Cortex of kidney (tissue), 1 donor: ENCODE results near the gene VPS52.

ENCODE experiments used
- DNase-seq: peaks from one replicate; lab custom pipeline; 2025; lab: John Stamatoyannopoulos, UW

Gene VPS52, protein sequence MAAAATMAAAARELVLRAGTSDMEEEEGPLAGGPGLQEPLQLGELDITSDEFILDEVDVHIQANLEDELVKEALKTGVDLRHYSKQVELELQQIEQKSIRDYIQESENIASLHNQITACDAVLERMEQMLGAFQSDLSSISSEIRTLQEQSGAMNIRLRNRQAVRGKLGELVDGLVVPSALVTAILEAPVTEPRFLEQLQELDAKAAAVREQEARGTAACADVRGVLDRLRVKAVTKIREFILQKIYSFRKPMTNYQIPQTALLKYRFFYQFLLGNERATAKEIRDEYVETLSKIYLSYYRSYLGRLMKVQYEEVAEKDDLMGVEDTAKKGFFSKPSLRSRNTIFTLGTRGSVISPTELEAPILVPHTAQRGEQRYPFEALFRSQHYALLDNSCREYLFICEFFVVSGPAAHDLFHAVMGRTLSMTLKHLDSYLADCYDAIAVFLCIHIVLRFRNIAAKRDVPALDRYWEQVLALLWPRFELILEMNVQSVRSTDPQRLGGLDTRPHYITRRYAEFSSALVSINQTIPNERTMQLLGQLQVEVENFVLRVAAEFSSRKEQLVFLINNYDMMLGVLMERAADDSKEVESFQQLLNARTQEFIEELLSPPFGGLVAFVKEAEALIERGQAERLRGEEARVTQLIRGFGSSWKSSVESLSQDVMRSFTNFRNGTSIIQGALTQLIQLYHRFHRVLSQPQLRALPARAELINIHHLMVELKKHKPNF

DNA sequence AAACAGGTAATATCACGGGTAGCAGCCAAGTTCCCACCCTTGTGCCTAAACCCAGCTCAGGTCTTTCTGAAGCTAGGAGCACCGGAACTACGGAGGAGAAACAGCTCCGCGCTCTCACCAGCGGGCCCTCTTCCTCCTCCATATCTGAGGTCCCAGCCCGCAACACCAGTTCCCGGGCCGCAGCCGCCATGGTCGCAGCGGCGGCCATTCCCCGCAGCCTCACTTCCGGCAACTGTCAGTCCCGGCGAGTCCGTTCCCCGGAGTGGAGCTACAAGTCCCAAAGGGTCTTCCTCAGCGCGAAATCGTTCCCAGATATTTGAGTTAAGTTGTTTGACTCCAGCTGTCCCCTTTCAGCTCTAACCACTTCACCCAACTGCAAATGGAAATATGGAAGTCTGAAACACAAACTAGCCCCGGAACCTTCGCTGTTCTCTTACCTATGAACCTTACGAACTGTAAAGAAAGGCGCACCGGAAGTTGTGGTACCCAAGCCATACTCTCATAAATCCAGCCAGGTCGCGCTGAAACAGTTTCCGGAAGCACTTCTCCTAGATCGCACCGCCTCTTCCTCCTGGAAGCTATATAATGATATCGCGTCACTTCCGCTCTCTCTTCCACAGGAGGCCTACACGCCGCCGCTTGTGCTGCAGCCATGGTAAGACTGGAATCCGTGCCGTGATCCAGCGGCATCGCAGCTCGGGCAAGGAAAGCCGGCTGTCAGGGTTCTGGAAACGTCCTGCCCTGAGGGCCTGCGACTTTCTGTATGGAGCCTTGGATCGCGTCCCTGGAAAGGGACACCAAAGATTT lies at the start of gene VPS52, which contains the start of gene RPS18:
VPS52 (minus strand) TSS at position 409 of the 807 bp plus-strand sequence; CDS start at position 208, 201 bp downstream.
RPS18 (plus strand) TSS at position 608 of the 807 bp plus-strand sequence; CDS start at position 653, 45 bp downstream.
- no peak for DNase-seq

DNA sequence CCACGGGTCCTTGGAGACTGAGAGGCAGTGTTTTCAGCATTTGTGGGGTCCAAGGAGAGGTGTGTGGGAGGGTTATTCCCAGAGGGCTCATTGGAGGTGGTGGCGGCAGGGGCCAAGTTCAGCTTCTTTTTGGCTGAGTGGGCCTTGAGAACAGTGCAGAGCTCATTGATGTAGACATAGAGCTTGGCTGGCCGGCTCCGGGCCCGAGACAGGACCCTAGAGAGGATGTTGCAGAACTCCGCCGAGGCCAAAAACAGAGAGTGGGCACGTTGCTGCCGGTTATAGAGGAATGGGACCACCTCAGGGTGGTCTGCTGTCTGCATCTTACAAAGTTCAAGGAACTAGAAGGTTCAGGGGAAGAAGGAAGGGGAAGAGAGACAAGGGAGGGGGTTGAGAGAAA lies 49.6 kb upstream of the VPS52 start:
- DNase-seq, result no peak

DNA sequence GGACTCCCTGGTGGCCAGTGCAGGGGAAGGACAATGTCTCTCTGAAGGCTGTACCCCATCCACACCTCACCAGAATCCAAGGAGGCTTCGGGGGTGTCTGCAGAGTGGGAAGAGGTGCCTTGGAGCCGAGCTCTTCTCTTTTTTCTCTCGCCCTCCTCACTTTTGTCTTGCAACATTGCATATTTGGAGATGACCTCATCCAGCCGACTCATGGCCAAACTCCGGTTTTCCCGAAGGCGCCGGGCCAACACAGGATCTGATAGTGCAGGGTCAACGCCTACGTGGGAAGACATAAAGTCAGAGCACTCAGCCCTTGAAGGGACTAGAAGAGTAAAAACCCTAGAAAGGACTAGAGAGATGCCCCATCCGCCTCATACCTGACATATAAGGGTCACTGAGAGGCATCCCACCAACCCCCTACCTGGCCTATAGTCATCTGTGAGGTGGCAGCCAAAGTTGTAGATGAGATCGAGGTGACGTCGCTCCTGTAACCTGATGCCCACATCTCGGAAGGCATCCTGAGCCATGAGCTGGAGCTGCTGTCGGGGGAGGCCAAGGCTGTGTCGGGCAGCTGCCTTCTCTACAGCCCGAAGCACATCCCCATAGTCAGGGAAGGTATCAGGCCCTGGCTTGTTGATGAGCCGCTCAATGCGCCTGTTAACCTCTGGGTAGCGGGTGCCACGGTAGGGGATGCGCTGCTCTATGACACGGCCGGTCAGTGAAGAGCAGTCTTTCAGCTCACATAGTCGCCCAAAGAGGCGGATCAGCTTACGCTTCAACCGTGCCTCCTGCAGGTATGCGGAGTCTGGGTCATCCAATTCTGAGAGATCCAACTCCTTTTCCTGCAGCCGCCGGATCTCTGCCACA lies 48.9 kb upstream of the VPS52 start:
- DNase-seq, result no peak

DNA sequence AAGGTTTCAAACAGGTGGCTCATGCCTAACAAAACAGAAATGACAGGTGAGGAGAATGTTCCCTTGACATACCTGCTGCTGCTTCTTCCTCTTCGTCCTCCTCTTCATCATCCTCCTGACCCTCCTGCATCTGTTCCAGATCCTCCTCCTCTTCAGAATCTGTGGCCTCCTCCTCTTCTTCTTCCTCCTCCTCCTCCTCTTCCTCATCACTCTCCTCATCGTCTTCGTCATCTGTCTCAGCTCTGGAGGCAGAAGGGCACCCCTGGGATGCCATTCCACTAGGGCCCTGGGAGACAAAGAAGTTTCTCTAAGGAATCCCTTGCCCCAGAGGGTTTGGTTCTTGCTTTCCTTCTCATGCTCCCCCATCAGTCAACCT lies 48.3 kb upstream of the VPS52 start:
- DNase-seq, result no peak

DNA sequence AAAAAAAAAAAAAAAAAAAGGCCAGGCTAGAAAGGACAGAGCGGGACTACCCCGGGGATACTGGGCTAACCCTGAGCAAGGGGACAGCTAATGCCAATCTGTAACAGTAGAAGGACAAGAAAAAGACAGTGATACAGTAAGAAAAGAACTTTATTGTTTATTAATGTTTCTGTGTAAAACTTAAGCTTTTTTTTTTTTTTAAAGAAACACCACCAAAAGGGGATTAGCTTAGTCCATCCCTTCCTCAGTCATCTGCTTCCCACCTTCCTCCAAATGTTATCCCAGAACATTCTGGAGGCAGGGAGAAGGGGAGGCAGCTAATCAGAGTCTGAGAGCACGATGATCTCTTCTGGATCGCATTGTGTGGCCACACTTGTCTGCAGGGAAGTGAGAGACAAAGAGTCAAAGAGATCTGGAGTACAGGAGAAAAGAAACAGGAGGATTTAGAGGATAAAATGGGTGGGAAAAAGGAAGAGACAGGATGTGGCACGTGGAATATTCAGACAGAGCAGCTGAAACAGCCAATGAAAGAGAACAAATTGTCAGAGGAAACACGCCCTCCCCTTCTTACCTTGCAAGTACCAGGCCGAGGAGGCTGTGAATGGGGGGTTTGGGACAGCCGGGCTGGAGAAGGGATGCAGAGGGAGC lies 46.9 kb upstream of the VPS52 start:
- DNase-seq, result no peak

DNA sequence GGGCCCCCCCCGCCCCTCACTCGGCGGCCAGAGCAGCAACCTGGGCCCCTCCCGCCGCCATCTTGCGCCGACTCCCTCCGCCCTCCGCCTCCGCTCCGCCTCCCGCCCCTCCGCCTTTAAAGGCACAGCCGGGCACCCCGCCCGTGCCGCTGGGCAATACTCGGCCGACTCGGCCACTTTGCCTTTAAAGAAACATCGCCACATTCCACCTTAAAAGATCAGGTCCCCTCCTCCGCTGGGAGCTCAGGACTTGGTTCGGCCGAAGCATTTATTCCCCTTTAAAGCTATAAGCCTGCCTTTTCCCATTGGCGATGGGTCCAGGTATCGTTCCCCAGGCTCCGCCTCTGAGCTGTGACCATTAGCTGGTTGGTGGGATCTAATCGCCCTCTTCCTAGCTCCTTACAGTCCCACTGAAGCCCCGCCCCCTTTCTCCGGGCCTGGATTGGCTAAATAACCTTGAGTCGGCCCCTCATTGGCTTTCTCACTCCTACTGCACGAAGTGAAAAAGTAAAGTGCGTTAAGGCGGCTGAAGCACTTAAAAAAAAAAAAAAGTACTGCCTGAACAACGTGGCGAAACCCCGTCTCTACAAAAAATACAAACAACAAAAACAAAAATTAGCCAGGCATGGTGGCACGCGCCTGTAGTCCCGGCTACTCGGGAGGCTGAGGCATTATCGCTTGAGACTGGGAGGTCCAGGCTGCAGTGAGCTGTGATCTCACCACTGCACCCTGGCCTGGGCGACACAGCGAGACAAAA lies 46.2 kb upstream of the VPS52 start, which contains the start of gene ZBTB22:
ZBTB22 (minus strand) TSS at position 76 of the 757 bp plus-strand sequence. CDS start 828 bp downstream, outside the sequence.
- no peak for DNase-seq

DNA sequence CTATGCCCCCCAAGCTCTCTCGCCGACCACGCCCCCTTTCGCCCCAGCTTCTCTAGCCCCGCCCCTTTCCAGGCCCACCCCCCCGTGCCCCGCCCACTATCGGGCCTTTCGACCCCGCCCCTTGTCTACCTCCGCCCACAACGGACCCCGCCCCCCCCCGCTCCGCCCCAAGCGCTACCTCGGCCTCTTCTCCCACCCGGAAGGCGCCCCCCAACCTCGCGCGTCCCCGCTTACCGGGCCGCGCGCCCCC lies 45.7 kb upstream of the VPS52 start:
- DNase-seq, result no peak

DNA sequence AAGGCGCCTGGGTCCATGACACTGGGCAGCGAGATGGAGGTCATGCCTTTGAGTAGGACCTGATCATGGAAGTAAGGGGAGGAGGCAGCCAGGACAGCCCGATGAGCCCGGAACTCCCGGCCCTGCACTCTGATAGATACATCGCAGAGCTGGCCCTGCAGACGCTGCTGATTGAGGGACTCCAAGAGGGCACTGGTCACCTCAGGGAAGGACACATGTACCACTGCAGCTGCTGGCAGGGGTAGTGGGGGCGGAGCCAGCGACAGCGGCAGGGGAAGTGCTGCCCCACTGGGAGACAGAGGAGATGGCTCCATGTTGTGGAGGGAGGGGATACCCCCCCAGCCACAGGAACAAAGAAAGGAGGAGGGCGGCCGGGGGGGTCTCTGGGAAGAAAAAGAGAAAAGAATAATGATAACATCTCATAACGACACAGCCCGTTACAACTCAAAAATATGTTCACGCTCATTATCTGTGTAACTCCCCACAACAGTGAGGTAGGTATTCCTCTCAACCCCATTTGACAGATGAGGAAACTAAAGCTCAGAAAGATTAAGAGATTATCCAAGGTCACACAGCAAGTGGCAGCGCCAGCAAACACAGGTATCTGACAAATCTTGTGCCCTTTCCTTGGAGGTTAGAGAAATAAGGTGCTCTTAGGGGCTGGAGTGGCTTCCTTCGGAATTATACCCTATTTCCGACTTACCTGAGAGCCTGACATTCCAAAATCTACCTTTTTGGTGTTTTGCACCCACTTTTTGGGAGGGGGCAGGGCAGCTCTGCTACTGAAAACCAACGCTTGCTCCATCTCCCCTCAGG lies 45.1 kb upstream of the VPS52 start:
- no peak for DNase-seq

DNA sequence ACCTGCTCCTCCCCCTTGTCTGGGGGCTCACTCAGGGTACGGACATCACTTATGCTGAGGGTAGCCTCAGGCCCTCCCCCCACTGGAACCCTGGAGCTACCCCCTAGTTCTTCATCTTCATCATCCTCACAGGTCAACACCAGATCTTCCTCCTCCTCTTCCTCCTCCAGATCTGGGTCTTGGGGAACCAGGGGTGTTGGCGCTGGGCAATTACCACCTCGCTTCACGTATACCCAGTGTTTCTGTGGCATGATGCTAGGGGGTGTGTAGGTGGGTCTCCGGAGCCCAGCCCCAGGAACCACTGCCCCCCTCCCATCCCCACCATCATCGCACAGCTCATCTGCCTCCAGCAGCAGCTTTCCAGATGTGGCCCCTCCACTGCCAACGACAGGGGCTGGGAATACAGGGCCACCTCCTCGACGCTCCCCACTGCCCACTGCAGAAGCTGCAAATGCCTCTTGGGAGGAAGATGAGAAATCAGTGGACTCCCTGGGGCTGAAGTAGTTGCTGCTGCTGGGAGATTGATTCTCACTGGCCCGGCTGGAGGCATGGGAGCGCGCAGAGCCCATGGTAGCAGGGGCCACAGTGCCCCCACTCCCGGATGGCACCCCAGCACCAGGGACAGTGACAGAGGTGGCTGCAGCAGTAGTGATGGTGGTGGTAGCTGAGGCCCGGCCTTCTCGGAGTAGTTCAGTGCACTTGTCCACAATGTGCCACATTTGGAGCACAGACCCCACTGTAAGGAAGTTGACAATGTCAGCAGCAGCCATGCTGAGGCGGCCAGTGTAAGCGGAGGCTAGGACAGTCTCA lies 44.3 kb upstream of the VPS52 start:
- no peak for DNase-seq

DNA sequence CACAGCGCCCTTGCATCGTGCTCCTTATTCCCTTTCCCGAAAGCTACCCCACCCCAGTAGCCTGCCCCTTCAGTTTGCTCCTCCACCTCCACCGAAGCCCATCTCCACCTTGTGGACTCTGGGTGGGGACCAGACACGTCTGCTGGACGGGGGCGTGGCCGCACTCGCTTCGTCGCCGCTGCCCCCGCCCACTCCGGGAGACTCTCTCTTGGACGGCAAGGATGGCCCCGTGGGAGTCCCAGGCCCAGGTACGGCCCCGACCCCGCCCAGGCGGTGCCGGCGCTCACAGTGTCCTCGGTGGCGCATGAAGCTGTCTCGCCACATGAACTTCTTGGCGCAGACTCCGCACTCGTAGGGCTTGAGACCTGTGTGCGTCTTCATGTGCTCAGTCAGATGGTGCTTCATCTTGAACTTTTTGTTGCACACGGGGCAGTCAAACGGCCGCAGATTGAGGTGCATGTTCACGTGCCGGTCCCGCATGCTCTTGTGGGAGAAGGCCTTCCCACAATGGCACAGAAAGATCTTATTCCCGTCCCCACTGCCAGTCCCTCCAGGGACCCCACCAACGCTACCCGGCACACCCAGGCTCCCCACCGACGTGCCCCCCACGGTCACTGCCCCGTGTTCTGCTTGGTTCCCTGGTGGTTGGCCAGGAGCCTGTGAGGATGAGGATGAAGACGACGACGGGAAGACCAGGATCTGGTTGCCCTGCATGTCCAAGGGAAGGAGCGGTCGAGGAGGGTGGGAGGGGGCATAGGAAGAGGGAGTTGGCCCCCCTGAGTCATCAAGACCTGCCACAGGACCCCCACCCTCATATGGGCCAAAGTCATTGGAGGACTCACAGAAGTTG lies 43.5 kb upstream of the VPS52 start:
- no peak for DNase-seq

DNA sequence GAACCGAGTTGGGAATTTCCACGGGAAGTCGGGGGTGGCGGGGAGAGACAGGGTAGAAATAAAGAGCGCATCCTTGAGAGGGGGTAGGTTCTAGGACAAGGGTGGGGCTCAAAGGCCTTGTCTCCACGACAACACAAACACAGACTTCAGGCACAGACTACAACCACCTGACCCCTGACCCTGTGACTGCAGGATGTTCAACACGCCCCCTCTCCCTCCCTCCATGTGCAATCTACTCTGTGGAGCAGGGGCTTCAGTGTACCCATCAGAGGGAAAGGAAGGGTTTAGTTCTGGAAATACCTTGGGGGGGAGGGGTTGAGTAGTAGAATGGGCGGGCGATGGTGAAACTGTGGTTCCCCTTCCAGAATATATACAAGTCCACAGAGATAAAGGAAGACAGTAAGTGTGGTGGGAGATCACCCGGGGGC lies 42.9 kb upstream of the VPS52 start:
- DNase-seq, result no peak

DNA sequence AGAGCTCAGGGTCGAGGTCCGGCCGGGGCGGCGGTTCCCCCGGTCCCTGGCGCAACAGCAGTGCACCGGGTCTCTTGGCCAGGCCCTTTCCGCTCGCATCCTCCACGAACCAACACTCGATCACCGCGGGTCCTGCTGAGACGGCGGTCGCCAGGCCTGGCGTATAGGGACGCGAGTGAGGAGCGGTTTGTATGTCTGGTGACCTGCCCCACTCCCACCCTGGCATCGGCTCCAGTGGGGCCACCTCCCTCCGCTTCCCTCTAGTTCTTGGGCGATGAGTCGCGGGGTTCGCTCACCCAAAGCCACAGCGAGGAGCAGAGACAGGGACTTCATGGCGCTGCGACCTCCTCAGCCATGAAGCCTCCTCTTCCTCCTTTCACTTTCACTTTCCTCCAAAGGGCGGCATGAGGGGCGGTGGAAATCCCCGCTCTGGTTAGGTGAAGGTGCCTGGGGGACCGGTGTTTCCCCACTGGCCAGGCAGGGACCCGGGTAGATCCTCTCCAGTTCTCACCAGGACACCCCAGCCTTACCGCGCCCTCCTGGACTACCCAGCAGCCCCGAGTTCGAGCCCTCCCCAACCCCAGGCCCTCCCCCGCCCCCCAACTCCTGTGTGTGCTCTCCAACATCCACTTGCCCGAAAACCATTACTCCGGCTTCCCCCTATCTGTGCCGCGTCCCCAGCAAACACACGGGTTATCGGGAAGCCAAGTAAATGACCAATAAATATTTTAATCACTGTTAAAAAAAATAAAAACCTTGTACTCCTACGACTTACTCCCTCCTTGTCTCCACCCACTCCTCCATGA lies 42.2 kb upstream of the VPS52 start, which contains the start of gene TAPBP:
TAPBP (minus strand) TSS at position 370 of the 806 bp plus-strand sequence; CDS start at position 333, 37 bp downstream.
- no peak for DNase-seq

DNA sequence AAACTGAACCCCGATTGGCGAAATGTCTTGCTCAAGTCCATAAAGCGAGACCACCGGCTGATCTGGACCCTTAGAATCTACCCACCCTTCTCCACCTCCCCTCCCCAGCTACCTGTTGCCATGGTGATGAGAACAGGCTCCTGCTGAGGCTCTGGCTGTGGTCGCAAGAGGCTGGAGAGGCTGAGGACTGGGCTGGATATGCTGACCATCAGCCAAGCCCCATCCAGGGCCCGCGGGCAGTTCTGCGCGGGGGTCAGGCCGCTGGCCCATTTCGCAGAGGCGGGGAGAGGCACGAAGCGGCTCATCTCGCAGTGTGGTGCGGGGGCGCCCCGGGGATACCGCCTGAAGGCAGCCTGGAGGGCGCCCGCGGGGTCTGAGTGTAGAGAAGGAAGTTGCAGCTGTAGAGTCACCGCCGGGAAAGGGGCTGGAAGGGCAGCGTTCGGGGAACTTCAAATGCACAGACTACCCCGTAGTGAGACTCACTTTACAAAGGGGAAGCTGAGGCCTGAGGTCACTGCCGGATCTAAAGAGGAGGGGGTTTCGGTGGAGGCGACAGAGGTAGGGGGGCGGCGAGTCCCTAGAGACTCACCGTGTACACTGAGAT lies 41.5 kb upstream of the VPS52 start:
- DNase-seq, result no peak

DNA sequence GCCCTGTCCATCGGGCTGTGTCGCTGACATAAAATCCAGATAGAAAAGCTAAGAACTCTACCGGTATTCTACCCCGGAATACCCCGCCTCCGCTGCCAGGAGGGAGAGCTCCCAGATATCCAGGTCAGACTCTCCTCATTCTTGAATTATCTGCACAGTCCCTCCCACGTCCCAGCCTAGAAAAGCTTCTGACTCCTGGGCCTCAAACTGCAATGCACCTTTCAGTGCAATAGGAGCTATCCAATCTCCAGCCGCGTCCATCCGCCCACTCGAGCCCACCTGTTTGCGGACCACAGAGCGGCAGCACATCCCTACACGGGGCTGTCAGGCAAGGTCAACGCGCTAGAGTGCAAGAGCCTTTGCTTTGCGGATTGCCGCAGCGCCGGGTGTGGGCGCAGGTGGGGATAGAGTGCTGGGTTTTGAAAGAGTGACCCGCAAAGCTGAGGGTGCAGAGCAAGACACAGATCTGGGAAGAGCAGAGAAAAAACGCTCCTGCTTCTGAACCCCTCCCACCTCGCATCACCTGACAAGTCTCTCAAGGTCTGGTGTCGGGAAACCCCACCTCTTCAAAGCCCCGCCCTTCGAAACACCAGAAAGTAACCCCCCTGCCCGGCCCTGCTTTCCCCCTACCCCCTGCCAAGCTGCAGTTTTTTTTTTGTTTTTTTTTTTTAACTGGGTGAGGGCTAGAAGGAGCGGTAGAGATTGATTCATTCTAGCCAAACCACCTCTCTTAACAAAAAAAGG lies 40.9 kb upstream of the VPS52 start:
- no peak for DNase-seq

DNA sequence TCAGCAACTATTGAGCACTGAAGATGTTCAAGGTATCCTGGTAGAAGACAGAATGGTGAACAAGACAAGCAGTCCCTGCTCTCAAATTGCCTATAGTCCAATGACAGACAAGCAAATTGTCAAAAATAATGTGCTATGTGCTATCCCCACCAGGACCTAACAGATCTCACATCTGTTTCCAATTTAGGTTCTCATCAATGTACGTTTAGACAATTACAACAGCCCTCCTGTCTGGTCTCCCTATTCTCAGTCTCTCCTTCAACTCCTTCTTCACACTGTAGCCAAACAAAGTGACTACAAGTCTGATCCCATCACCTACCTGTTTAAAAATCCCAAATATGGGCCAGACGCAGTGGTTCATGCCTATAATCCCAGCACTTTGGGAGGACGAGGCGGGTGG lies 34.7 kb upstream of the VPS52 start:
- no peak for DNase-seq
